Body of pancreas (tissue), 4 donors: ENCODE data around the gene AP2A2.

Source experiments
- POLR2A ChIP-seq, 3 donors: fragments of 450-650 bp; IDR thresholded peaks; one replicate each; pipeline ENCODE4 v1.6.1; 2016; ENCODE audit warnings: antibody characterized with exemption in 3 of 3, mild to moderate bottlenecking in 2 of 3
- TF ChIP-seq, protein P1 (sequence below), 7 experiments: fragments of 450-650 bp in 4 of 7; fragments of 200-600 bp in 3 of 7; sonication (generic) in 3 of 7; IDR thresholded peaks; one replicate each; pipeline ENCODE4 v1.5.1; 2016 to 2019; ENCODE audit warnings: antibody characterized with exemption in 7 of 7

DNA sequence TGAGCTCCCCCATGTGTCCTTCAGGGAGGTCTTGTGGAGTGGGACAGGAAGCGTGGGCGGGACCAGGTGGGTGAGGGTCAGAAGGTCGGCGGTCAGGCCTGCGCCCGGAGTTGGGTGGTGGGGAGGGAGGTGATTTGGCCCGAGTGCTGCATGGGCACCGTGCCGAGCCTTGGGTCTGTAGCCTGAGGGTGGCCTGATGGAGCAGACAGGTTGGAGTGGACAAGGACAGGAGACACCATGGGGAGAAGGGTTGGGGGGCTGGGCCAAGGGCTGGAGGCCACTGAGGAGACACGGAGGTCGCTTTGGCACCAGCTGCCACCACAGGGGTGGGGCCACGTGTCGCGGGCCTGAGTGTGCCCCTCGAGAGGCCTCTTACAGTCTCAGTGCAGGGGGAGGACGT lies 53.1 kb downstream of the AP2A2 start:
- TF ChIP-seq, protein P1, sequence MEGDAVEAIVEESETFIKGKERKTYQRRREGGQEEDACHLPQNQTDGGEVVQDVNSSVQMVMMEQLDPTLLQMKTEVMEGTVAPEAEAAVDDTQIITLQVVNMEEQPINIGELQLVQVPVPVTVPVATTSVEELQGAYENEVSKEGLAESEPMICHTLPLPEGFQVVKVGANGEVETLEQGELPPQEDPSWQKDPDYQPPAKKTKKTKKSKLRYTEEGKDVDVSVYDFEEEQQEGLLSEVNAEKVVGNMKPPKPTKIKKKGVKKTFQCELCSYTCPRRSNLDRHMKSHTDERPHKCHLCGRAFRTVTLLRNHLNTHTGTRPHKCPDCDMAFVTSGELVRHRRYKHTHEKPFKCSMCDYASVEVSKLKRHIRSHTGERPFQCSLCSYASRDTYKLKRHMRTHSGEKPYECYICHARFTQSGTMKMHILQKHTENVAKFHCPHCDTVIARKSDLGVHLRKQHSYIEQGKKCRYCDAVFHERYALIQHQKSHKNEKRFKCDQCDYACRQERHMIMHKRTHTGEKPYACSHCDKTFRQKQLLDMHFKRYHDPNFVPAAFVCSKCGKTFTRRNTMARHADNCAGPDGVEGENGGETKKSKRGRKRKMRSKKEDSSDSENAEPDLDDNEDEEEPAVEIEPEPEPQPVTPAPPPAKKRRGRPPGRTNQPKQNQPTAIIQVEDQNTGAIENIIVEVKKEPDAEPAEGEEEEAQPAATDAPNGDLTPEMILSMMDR (IDR thresholded peaks at IDR 0.05), result no peak
- TF ChIP-seq POLR2A (IDR thresholded peaks at IDR 0.05), result no peak
